HepG2 (cell line): ENCODE measurements around the gene SBK2.

Experiments used
- CTCF ChIP-seq: sonication (generic); formaldehyde crosslinking; IDR thresholded peaks from 2 replicates; pipeline ENCODE4 v1.5.0; 2020; ENCODE audit warnings: mild to moderate bottlenecking, missing genetic modification reagents, moderate library complexity
- SUZ12 ChIP-seq: fragments of 150-350 bp; IDR thresholded peaks from 2 replicates; pipeline ENCODE4 v1.6.1; 2014; ENCODE audit warnings: low read depth, low read length
- ZNF660 ChIP-seq: sonication (generic); formaldehyde crosslinking; IDR thresholded peaks from 2 replicates; pipeline ENCODE4 v1.5.1; 2020; ENCODE audit warnings: mild to moderate bottlenecking, low read depth, missing genetic modification reagents, borderline replicate concordance

GRCh38 chr19:55537741-55538111 is 793 bp upstream of the SBK2 start:
- TF ChIP-seq SUZ12 (no peak), ZNF660 (CRISPR knock-in tag) (no peak), CTCF (no peak)
